Left lung (tissue), 10 donors: Measurements from ENCODE around the gene KCNIP4. TPM values are rescaled to one million over a fixed set of nuclear protein-coding genes. Genes with fewer than 3 reads are reported as not detected.

Experiments
- ATAC-seq: fragments of 200-7000 bp; cut with Tn5 transposase; one replicate; pipeline ENCODE4 v1.9.1; 2020; ENCODE audit warnings: moderate library complexity
- DNase-seq, 4 donors: peaks; one replicate each; pipeline ENCODE4 v3.0.0-alpha.2; 2013 to 2020
- H3K27ac ChIP-seq, 2 donors: fragments of 200-600 bp; sonication (generic) in 1 of 2; one replicate each; pipeline versions ENCODE4 v1.5.0 to v1.8.0; 2020 to 2021
- H3K27me3 ChIP-seq, 2 donors: fragments of 200-600 bp; sonication (generic) in 1 of 2; one replicate each; pipeline versions ENCODE4 v1.5.0 to v1.8.0; 2020 to 2021
- H3K36me3 ChIP-seq, 2 donors: fragments of 200-600 bp; sonication (generic) in 1 of 2; one replicate each; pipeline versions ENCODE4 v1.5.0 to v1.8.0; 2020 to 2021
- H3K4me1 ChIP-seq, 2 donors: fragments of 200-600 bp; one replicate each; pipeline ENCODE4 v1.8.0; 2021
- H3K4me3 ChIP-seq, 2 donors: fragments of 200-600 bp; sonication (generic) in 1 of 2; one replicate each; pipeline versions ENCODE4 v1.5.0 to v1.8.0; 2020 to 2021; ENCODE audit warnings: mild to moderate bottlenecking in 1 of 2
- H3K9me3 ChIP-seq, 2 donors: fragments of 200-600 bp; sonication (generic) in 1 of 2; one replicate each; pipeline versions ENCODE4 v1.5.0 to v1.8.0; 2020 to 2021
- intact Hi-C, 2 donors: fragments of 100-400 bp; cut with DNase I; formaldehyde crosslinking; loops; one replicate each; pipeline versions ENCODE4 v1.11.2 to v1.14.2; 2022
- polyA plus RNA-seq, 6 donors: library from polyadenylated mRNA; unstranded; fragments of 120-200 nt; gene quantifications; one replicate each; pipeline ENCODE4 v1.2.1, GENCODE V29; 2013; ENCODE audit not compliant: insufficient read length in 6 of 6
- total RNA-seq, 2 donors: library from RNA; stranded (reverse); fragmentation: NEBNext Ultra II Directional; extraction: Animal tissue kit (Norgen Biotek cat#: 25700); gene quantifications; one replicate each; pipeline ENCODE4 v1.2.1, GENCODE V29; 2021
- TF ChIP-seq, protein P1 (sequence below), 2 donors: fragments of 200-600 bp; sonication (generic) in 1 of 2; IDR thresholded peaks; one replicate each; pipeline versions ENCODE4 v1.5.0 to v1.8.0; 2021; ENCODE audit warnings: antibody characterized with exemption in 2 of 2
- donor health status: DM: no; HTN: yes; CAD: no.
- donor health status: DM: no; HTN: no; CAD: no.

KCNIP4 gene
- total and polyA plus RNA-seq, 8 donors = 2.8 to 5.4 (median 4.9) TPM; not detected in 2

DNA sequence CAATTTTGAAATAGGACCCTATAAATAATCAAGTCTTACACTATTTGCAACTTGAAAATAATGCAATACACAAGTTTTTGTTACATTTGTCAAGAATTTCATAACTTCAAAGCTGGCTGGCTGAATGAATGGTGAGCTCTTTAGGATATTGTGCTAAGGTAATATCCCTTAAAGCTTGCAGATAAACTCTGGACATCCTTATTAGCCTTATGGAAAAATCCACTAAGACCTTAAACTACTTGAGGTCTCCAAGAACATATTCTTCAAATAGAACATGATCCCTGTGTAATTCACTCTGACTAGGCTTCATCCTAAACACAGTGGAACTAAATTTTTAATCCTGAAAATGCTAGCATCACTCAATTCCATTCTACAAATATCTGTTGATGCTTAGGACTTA, 1049.0 kb downstream of the KCNIP4 start:
- Histone ChIP-seq H3K9me3 (no peaks in the 10 kb centered on the region), H3K36me3 (no peaks in the 10 kb centered on the region), H3K4me3 (no peak overlapping the region), H3K27ac (no peak overlapping the region), H3K4me1 (no peaks in the 10 kb centered on the region), H3K27me3 (no peaks in the 10 kb centered on the region)
- ATAC-seq (no peak), DNase-seq (no peak)
- TF ChIP-seq, protein P1, sequence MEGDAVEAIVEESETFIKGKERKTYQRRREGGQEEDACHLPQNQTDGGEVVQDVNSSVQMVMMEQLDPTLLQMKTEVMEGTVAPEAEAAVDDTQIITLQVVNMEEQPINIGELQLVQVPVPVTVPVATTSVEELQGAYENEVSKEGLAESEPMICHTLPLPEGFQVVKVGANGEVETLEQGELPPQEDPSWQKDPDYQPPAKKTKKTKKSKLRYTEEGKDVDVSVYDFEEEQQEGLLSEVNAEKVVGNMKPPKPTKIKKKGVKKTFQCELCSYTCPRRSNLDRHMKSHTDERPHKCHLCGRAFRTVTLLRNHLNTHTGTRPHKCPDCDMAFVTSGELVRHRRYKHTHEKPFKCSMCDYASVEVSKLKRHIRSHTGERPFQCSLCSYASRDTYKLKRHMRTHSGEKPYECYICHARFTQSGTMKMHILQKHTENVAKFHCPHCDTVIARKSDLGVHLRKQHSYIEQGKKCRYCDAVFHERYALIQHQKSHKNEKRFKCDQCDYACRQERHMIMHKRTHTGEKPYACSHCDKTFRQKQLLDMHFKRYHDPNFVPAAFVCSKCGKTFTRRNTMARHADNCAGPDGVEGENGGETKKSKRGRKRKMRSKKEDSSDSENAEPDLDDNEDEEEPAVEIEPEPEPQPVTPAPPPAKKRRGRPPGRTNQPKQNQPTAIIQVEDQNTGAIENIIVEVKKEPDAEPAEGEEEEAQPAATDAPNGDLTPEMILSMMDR (IDR thresholded peaks at IDR 0.05) = no peak
- intact Hi-C loops = no loop called here

DNA sequence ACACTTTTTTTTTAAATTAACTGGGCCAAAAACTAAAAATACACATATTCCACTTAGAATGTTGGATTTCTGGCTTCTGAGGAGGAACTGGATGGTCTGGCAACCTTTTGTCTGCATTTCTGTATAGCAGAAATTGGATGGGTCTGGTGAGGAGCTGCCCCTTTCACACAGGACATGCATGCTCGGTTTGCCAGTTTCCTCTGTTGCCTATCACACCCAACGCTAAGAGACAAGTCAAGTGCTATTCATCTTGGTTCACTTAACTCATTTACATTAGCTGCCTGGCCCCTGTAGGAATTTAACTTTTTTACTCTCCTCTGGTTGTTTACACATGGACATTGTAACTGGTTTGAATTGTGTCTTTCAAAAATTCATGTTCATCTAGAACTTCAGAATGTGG, 1052.6 kb downstream of the KCNIP4 start:
- Histone ChIP-seq H3K4me1 (no peaks in the 10 kb centered on the region), H3K4me3 (no peak overlapping the region), H3K27me3 (no peaks in the 10 kb centered on the region), H3K36me3 (no peaks in the 10 kb centered on the region), H3K9me3 (no peaks in the 10 kb centered on the region), H3K27ac (no peak overlapping the region)
- DNase-seq (no peak), ATAC-seq (no peak)
- intact Hi-C loops = no loop called here
- TF ChIP-seq, protein P1 (IDR thresholded peaks at IDR 0.05) = no peak

DNA sequence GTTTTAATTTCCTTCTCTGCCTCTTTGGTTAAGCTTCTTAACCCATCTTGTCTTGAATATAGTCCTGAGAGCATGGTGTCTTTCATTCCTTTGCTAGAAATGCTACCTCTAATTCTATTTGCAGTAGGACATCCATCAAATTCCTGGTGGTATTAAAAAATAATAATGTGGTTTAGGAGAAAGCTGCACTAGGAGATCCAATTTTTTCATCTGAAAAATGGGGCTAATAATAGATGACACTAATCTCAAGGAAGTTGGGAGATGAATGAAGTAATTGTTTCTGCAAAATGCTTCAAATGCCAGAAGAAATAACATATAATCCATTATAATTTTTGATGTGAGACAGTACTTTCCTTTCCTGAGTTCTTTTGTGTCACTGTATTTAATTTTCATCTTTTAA, 1053.4 kb downstream of the KCNIP4 start:
- no peaks in the 10 kb centered on the region for H3K4me1 ChIP-seq
- TF ChIP-seq, protein P1 (IDR thresholded peaks at IDR 0.05) = no peak
- intact Hi-C loops = no loop called here
- no peaks in the 10 kb centered on the region for H3K36me3 ChIP-seq
- no peak overlapping the region for H3K4me3 ChIP-seq
- H3K9me3 ChIP-seq = no peaks in the 10 kb centered on the region
- no peak overlapping the region for H3K27ac ChIP-seq
- ATAC-seq = no peak
- H3K27me3 ChIP-seq = no peaks in the 10 kb centered on the region
- DNase-seq = no peak

DNA sequence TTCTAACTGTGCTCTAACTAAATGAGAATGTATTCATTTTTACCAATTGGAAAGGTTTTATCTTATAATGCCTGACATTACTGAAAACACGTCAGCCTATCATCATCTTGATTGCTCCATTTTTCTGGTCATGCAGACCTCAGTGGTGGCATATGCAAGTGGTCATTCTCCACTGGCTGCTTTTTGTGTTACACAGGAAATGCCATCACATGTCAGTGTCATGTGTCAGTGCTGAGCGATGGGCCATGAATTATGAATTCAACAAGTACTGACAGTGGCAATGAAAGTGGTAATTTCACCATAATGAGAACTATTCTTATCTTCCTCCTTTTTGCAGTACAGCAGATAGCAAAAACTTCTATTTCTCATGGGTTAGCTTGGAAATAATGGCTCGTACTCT, 1057.8 kb downstream of the KCNIP4 start:
- Histone ChIP-seq H3K4me3 (no peak overlapping the region), H3K36me3 (no peaks in the 10 kb centered on the region), H3K4me1 (no peaks in the 10 kb centered on the region), H3K27ac (no peak overlapping the region), H3K9me3 (no peaks in the 10 kb centered on the region), H3K27me3 (no peaks in the 10 kb centered on the region)
- intact Hi-C loops = no loop called here
- no peak for DNase-seq
- ATAC-seq = no peak
- TF ChIP-seq, protein P1 (IDR thresholded peaks at IDR 0.05) = no peak

DNA sequence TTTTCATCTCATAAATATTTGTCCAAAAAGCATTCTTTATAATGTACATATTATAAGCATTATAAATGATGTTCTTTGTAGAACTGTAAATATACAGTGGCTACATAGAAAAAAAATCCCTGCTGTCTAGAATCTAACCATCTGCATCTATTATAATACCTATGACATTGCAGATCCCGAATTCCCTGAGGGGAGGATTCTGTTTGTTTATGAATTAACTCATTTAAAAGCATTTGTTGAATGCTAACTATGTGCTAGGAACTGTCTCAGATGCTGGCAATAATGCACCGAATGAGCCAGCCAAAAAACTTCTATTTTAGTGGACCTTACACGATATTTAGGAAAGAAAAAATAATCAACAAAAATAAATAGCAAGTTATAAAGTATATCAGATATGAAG, 1058.7 kb downstream of the KCNIP4 start:
- H3K4me1 ChIP-seq = no peaks in the 10 kb centered on the region
- H3K9me3 ChIP-seq = no peaks in the 10 kb centered on the region
- no peak for DNase-seq
- H3K27me3 ChIP-seq = no peaks in the 10 kb centered on the region
- no peaks in the 10 kb centered on the region for H3K36me3 ChIP-seq
- no peak overlapping the region for H3K27ac ChIP-seq
- H3K4me3 ChIP-seq = no peak overlapping the region
- intact Hi-C loops = no loop called here
- TF ChIP-seq, protein P1 (IDR thresholded peaks at IDR 0.05) = no peak
- ATAC-seq = no peak
